ENCODE results near the gene PLCG1. TPM values are rescaled to one million over a fixed set of nuclear protein-coding genes. Genes with fewer than 3 reads are reported as not detected.
"Not testable (repeated sequence)": the region's sequence is repeated elsewhere in the genome, so short reads cannot be mapped to it uniquely, and the experiment has no call there.

Gene PLCG1
- total and polyA plus RNA-seq, 2 of the 8 experiments (the other 6 are each of a cell fraction or from before 2014, with no cell fraction given): 103 to 154 TPM

DNA sequence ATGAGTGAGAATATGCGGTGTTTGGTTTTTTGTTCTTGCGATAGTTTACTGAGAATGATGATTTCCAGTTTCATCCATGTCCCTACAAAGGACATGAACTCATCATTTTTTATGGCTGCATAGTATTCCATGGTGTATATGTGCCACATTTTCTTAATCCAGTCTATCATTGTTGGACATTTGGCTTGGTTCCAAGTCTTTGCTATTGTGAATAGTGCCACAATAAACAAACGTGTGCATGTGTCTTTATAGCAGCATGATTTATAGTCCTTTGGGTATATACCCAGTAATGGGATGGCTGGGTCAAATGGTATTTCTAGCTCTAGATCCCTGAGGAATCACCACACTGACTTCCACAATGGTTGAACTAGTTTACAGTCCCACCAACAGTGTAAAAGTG lies 9.0 kb upstream of the PLCG1 start:
- H4K8ac ChIP-seq (ENCODE audit: extremely low read depth, insufficient read depth, low read length); H3K9ac ChIP-seq (replicated peaks in 1 of 4; ENCODE audit: extremely low read depth in 1 of 4, low read depth in 3 of 4, low read length in 3 of 4); DNase-seq (ENCODE audit: low read depth in 1 of 2, low spot score in 2 of 2); H2BK120ac ChIP-seq (replicated peaks; ENCODE audit: low read depth, low read length); H3K79me2 ChIP-seq (ENCODE audit: control insufficient read depth in 1 of 2, insufficient read depth in 2 of 2, low read length in 2 of 2); H2BK15ac ChIP-seq (ENCODE audit: low read length); H3K14ac ChIP-seq (ENCODE audit: insufficient read length); H4K91ac ChIP-seq (replicated peaks; ENCODE audit: insufficient read length, low read length); H2BK5ac ChIP-seq (ENCODE audit: low read depth, low read length); POLR2A ChIA-PET (ENCODE audit: partially characterized antibody); H3K27me3 ChIP-seq (replicated peaks in 1 of 4; ENCODE audit: control insufficient read depth in 3 of 4, extremely low read depth in 1 of 4, insufficient read depth in 3 of 4, low read length in 3 of 4); H3K18ac ChIP-seq (ENCODE audit: extremely low read depth, low read length); H2AK5ac ChIP-seq (ENCODE audit: low read depth, low read length); H3K23ac ChIP-seq (ENCODE audit: insufficient read length); H2BK12ac ChIP-seq (ENCODE audit: low read depth, low read length); FAIRE-seq; H3K4ac ChIP-seq (replicated peaks; ENCODE audit: insufficient read length, low read depth, low read length); H3K4me3 ChIP-seq (ENCODE audit: extremely low read depth in 1 of 4, insufficient read depth in 2 of 4, low read depth in 3 of 4, low read length in 4 of 4); H4K20me1 ChIP-seq (replicated peaks in 1 of 2; ENCODE audit: control insufficient read depth in 1 of 2, insufficient read depth in 2 of 2, low read length in 2 of 2); H3K56ac ChIP-seq (replicated peaks; ENCODE audit: insufficient read length, low read depth, low read length); H2AFZ ChIP-seq (ENCODE audit: low read length); H3K23me2 ChIP-seq (ENCODE audit: low read depth, low read length); CTCF ChIA-PET (ENCODE audit: partially characterized antibody); H3K4me1 ChIP-seq (replicated peaks in 1 of 4; ENCODE audit: control insufficient read depth in 3 of 4, insufficient read depth in 4 of 4, low read length in 3 of 4); H3K27ac ChIP-seq (ENCODE audit: low read depth, low read length); H4K5ac ChIP-seq (ENCODE audit: insufficient read length, low read depth, low read length); H3K4me2 ChIP-seq (ENCODE audit: insufficient read depth in 1 of 2, low read depth in 2 of 2, low read length in 2 of 2); H3K79me1 ChIP-seq (ENCODE audit: low read depth, low read length); H2BK20ac ChIP-seq (ENCODE audit: low read length); H3K9me3 ChIP-seq (ENCODE audit: insufficient read depth in 2 of 2, low read depth in 1 of 2, low read length in 1 of 2): not testable (repeated sequence)
- H3K36me3 ChIP-seq (ENCODE audit: control insufficient read depth in 2 of 4, insufficient read depth in 4 of 4, low read length in 3 of 4): peaks cover 2 to 23% (median 8%) of the 10 kb centered on the region in 4 experiments; a peak in 6 of 8 replicates
- no CpG with 5 or more reads among the region's 3 CpGs for WGBS, 2 experiments (ENCODE audit: extremely low coverage in 1 of 2, insufficient coverage in 1 of 2, insufficient read length in 1 of 2, insufficient replicate concordance in 2 of 2, low coverage in 1 of 2, low lambda C conversion rate in 2 of 2, missing lambda C conversion rate in 1 of 2)
